Body of pancreas (tissue), 4 donors: ENCODE data around the gene ENOSF1. TPM values are rescaled to one million over a fixed set of nuclear protein-coding genes. Genes with fewer than 3 reads are reported as not detected.
A peak's percentile ranks its signal among the peaks of the same experiment; 100 is the strongest.

ENCODE experiments used
- ATAC-seq: fragments of 150-250 bp; one replicate; pipeline ENCODE4 v1.9.1; 2016
- DNase-seq, 4 donors: peaks; one replicate each; pipeline ENCODE4 v3.0.0-alpha.2; 2019
- H3K27ac ChIP-seq, 4 donors: fragments of 200-600 bp; sonication (generic); 1 replicate in 3 of 4; 2 replicates in 1 of 4; pipeline versions ENCODE4 v1.5.1 to v1.6.1; 2016 to 2019; ENCODE audit warnings: mild to moderate bottlenecking in 1 of 4, mixed read lengths in 1 of 4, moderate library complexity in 1 of 4
- H3K27me3 ChIP-seq, 2 donors: fragments of 200-600 bp; sonication (generic); one replicate each; pipeline ENCODE4 v1.6.0; 2016; ENCODE audit warnings: mild to moderate bottlenecking in 1 of 2
- H3K36me3 ChIP-seq, 2 donors: fragments of 200-600 bp; sonication (generic); replicated peaks in 1 of 2; 2 replicates each; pipeline ENCODE4 v1.5.1; 2016; ENCODE audit warnings: low read depth in 2 of 2; ENCODE audit not compliant: insufficient read depth in 1 of 2
- H3K4me1 ChIP-seq: fragments of 200-600 bp; sonication (generic); one replicate; pipeline ENCODE4 v1.6.0; 2016
- H3K4me3 ChIP-seq, 2 donors: fragments of 200-600 bp; sonication (generic); 1 replicate in 1 of 2; 2 replicates in 1 of 2; pipeline ENCODE4 v1.5.1; 2016 to 2019
- H3K9me3 ChIP-seq, 3 donors: fragments of 200-600 bp; sonication (generic); 1 replicate in 2 of 3; 2 replicates in 1 of 3; pipeline ENCODE4 v1.5.1; 2016
- CTCF ChIP-seq, 7 experiments: fragments of 450-650 bp in 4 of 7; fragments of 200-600 bp in 3 of 7; sonication (generic) in 3 of 7; IDR thresholded peaks; one replicate each; pipeline ENCODE4 v1.5.1; 2016 to 2019; ENCODE audit warnings: antibody characterized with exemption in 7 of 7
- POLR2A ChIP-seq, 3 donors: fragments of 450-650 bp; IDR thresholded peaks; one replicate each; pipeline ENCODE4 v1.6.1; 2016; ENCODE audit warnings: antibody characterized with exemption in 3 of 3, mild to moderate bottlenecking in 2 of 3
- WGBS, 2 donors: methylation state at CpG; one replicate each; pipeline ENCODE4 v1.1.5; 2017; 5-methylcytosine and 5-hydroxymethylcytosine counted together
- intact Hi-C: fragments of 100-400 bp; cut with DNase I; formaldehyde crosslinking; loops from one replicate; pipeline ENCODE4 v1.15.1; 2023
- total RNA-seq, 2 donors: library from RNA; depleted of rRNA; stranded (reverse); fragments of >200 nt; gene quantifications; one replicate each; pipeline ENCODE4 v1.1.0, GENCODE V29; 2016

ENOSF1 gene
- total RNA-seq, 2 donors from 2014 or later: 59.7 to 62.3 TPM

- DNase-seq: no peak
- ATAC-seq: no peak
- intact Hi-C loops: no loop called here
- H3K36me3 ChIP-seq: no peaks in the 10 kb centered on the region
- no peaks in the 10 kb centered on the region for H3K9me3 ChIP-seq
- H3K4me3 ChIP-seq: no peak overlapping the region
- no peaks in the 10 kb centered on the region for H3K4me1 ChIP-seq
- H3K27ac ChIP-seq: no peak overlapping the region
- TF ChIP-seq CTCF (IDR thresholded peaks at IDR 0.05) (no peak), POLR2A (IDR thresholded peaks at IDR 0.05) (no peak)
- no peaks in the 10 kb centered on the region for H3K27me3 ChIP-seq
These were observed 80.9 kb downstream of the ENOSF1 start for GRCh38 chr18:631560-631959.

GRCh38 chr18:629269-630150 is 82.9 kb downstream of the ENOSF1 start:
- ATAC-seq: no peak
- 88% methylated on average over 6 of the region's 6 CpGs for WGBS, 2 donors

GRCh38 chr18:627231-627630 is 85.2 kb downstream of the ENOSF1 start:
- DNase-seq: no peak
- Histone ChIP-seq H3K4me3 (no peak overlapping the region), H3K36me3 (no peaks in the 10 kb centered on the region), H3K4me1 (peaks cover 3% of the 10 kb centered on the region), H3K9me3 (no peaks in the 10 kb centered on the region), H3K27ac (no peak overlapping the region), H3K27me3 (no peaks in the 10 kb centered on the region)
- 64 to 69% methylated on average over 2 of the region's 2 CpGs for WGBS, 2 donors
- intact Hi-C loops: loop anchor here (10.0 kb wide), 1 partner anchor 208 kb away; no protein-coding TSS in a partner anchor
- TF ChIP-seq POLR2A (IDR thresholded peaks at IDR 0.05) (no peak), CTCF (IDR thresholded peaks at IDR 0.05) (no peak)
- no peak for ATAC-seq

More at GRCh38 chr18:629269-630150, 82.9 kb downstream of the ENOSF1 start:
- Histone ChIP-seq H3K9me3 (no peaks in the 10 kb centered on the region), H3K4me3 (no peak overlapping the region), H3K27ac (no peak overlapping the region), H3K36me3 (no peaks in the 10 kb centered on the region), H3K4me1 (no peaks in the 10 kb centered on the region), H3K27me3 (no peaks in the 10 kb centered on the region)
- DNase-seq: no peak
- intact Hi-C loops: loop anchor here (10.0 kb wide), 1 partner anchor 205 kb away; no protein-coding TSS in a partner anchor
- TF ChIP-seq POLR2A (IDR thresholded peaks at IDR 0.05) (no peak), CTCF (IDR thresholded peaks at IDR 0.05) (no peak)

- no peaks in the 10 kb centered on the region for H3K9me3 ChIP-seq
- peaks cover 3% of the 10 kb centered on the region for H3K4me1 ChIP-seq
- peak; percentile 76 for ATAC-seq
- intact Hi-C loops: loop anchor here (10.0 kb wide), 1 partner anchor 211 kb away; no protein-coding TSS in a partner anchor
- no peak overlapping the region for H3K27ac ChIP-seq
- H3K27me3 ChIP-seq: no peaks in the 10 kb centered on the region
- WGBS, 2 donors: 45 to 49% methylated on average over 11 of the region's 11 CpGs
- TF ChIP-seq POLR2A (IDR thresholded peaks at IDR 0.05) (no peak), CTCF (IDR thresholded peaks at IDR 0.05) (peak; percentile 46 to 82 (median 58))
- H3K36me3 ChIP-seq: no peaks in the 10 kb centered on the region
- no peak overlapping the region for H3K4me3 ChIP-seq
- peak; percentile 74 to 87 (median 76) for DNase-seq
These were observed 88.4 kb downstream of the ENOSF1 start for GRCh38 chr18:623761-624620.
